ENCODE results near the gene SPOUT1. TPM values are rescaled to one million over a fixed set of nuclear protein-coding genes. Genes with fewer than 3 reads are reported as not detected.

Gene SPOUT1
- total RNA-seq, 4 donors from 2014 or later: 9.6 to 26.0 (median 21.1) TPM

GRCh38 chr9:128788445-128788844 lies 41.1 kb downstream of the SPOUT1 start:
- Histone ChIP-seq H3K27ac (no peak overlapping the region), H3K9me3 (no peaks in the 10 kb centered on the region), H3K36me3 (peaks cover 0 to 41% of the 10 kb centered on the region in 2 donors), H3K4me3 (peak overlapping the region in 1 of 2 donors; percentile 86), H3K27me3 (no peaks in the 10 kb centered on the region), H3K4me1 (peaks cover 0 to 32% (median 9%) of the 10 kb centered on the region in 3 donors)
- TF ChIP-seq EP300 (IDR thresholded peaks at IDR 0.05) (no peak), POLR2AphosphoS5 (IDR thresholded peaks at IDR 0.05) (no peak), POLR2A (IDR thresholded peaks at IDR 0.05) (no peak), CTCF (IDR thresholded peaks at IDR 0.05) (no peak)
- no CpG with 5 or more reads among the region's 1 CpG for WGBS, 2 donors (ENCODE audit: low coverage in 1 of 2)
- ATAC-seq: no peak

GRCh38 chr9:128787659-128788058 lies 41.9 kb downstream of the SPOUT1 start:
- WGBS, 2 donors (ENCODE audit: low coverage in 1 of 2): 0% methylated on average over 5 to 7 of the region's 7 CpGs
- no peak for TF ChIP-seq POLR2AphosphoS5 (IDR thresholded peaks at IDR 0.05)
- no peak for ATAC-seq

GRCh38 chr9:128786681-128787601 lies 42.7 kb downstream of the SPOUT1 start, which contains the start of gene TBC1D13:
Gene TBC1D13 (plus strand): TSS chr9:128787253. CDS start chr9:128787354, 101 bp downstream.
- Histone ChIP-seq H3K9me3 (no peaks in the 10 kb centered on the region), H3K27me3 (no peaks in the 10 kb centered on the region), H3K4me3 (peak within 1 kb of the TSS; percentile 86 to 87), H3K36me3 (peaks cover 0 to 26% of the 10 kb centered on the region in 2 donors), H3K4me1 (peaks cover 0 to 37% (median 9%) of the 10 kb centered on the region in 3 donors), H3K27ac (peak within 1 kb of the TSS; percentile 63 to 91 (median 88))
- ATAC-seq: peak; percentile 97
- TF ChIP-seq CTCF (IDR thresholded peaks at IDR 0.05) (peak in 1 of 4 experiments; percentile 26), POLR2AphosphoS5 (IDR thresholded peaks at IDR 0.05) (peak; percentile 62), POLR2A (IDR thresholded peaks at IDR 0.05) (peak; percentile 74 to 78), EP300 (IDR thresholded peaks at IDR 0.05) (no peak)
- 2 to 35% methylated on average over 8 to 11 of the region's 64 CpGs for WGBS, 2 donors (ENCODE audit: low coverage in 1 of 2)

More at GRCh38 chr9:128787659-128788058, 41.9 kb downstream of the SPOUT1 start:
- peak overlapping the region; percentile 86 to 87 for H3K4me3 ChIP-seq
- peaks cover 0 to 33% of the 10 kb centered on the region in 2 donors for H3K36me3 ChIP-seq
- peaks cover 0 to 37% (median 9%) of the 10 kb centered on the region in 3 donors for H3K4me1 ChIP-seq
- H3K27ac ChIP-seq: peak overlapping the region; percentile 63 to 91 (median 88)
- H3K9me3 ChIP-seq: no peaks in the 10 kb centered on the region
- H3K27me3 ChIP-seq: no peaks in the 10 kb centered on the region

GRCh38 chr9:128785427-128785826 lies 44.2 kb downstream of the SPOUT1 start:
- Histone ChIP-seq H3K36me3 (peaks cover 0 to 11% of the 10 kb centered on the region in 2 donors), H3K9me3 (peaks cover 0 to 3% (median 0%) of the 10 kb centered on the region in 3 donors), H3K4me1 (peaks cover 0 to 37% (median 9%) of the 10 kb centered on the region in 3 donors), H3K4me3 (no peak overlapping the region), H3K27me3 (no peaks in the 10 kb centered on the region), H3K27ac (no peak overlapping the region)
- 92 to 95% methylated on average over 6 of the region's 6 CpGs for WGBS, 2 donors (ENCODE audit: low coverage in 1 of 2)
- ATAC-seq: no peak
- no peak for TF ChIP-seq CTCF (IDR thresholded peaks at IDR 0.05)
- no peak for TF ChIP-seq POLR2A (IDR thresholded peaks at IDR 0.05)
- no peak for TF ChIP-seq EP300 (IDR thresholded peaks at IDR 0.05)
- no peak for TF ChIP-seq POLR2AphosphoS5 (IDR thresholded peaks at IDR 0.05)

GRCh38 chr9:128782669-128783068 lies 46.9 kb downstream of the SPOUT1 start:
- no peak for TF ChIP-seq EP300 (IDR thresholded peaks at IDR 0.05)
- TF ChIP-seq POLR2AphosphoS5 (IDR thresholded peaks at IDR 0.05): no peak
- no peak for TF ChIP-seq POLR2A (IDR thresholded peaks at IDR 0.05)
- TF ChIP-seq CTCF (IDR thresholded peaks at IDR 0.05): no peak
- no peaks in the 10 kb centered on the region for H3K27me3 ChIP-seq
- H3K4me3 ChIP-seq: no peak overlapping the region
- peaks cover 0 to 20% (median 0%) of the 10 kb centered on the region in 3 donors for H3K4me1 ChIP-seq
- 88% methylated on average over 1 of the region's 1 CpG; no CpG with 5 or more reads in 1 of the 2 donors for WGBS, 2 donors (ENCODE audit: low coverage in 1 of 2)
- no peak overlapping the region for H3K27ac ChIP-seq
- H3K9me3 ChIP-seq: peaks cover 0 to 3% (median 0%) of the 10 kb centered on the region in 3 donors
- H3K36me3 ChIP-seq: no peaks in the 10 kb centered on the region
- ATAC-seq: no peak

Data from gastroesophageal sphincter (tissue), 4 donors.